ENCODE data around the gene KRT6B. TPM values are rescaled to one million over a fixed set of nuclear protein-coding genes. Genes with fewer than 3 reads are reported as not detected.

The KRT6B gene
- total and polyA plus RNA-seq, 2 experiments from 2014 or later = not detected

DNA sequence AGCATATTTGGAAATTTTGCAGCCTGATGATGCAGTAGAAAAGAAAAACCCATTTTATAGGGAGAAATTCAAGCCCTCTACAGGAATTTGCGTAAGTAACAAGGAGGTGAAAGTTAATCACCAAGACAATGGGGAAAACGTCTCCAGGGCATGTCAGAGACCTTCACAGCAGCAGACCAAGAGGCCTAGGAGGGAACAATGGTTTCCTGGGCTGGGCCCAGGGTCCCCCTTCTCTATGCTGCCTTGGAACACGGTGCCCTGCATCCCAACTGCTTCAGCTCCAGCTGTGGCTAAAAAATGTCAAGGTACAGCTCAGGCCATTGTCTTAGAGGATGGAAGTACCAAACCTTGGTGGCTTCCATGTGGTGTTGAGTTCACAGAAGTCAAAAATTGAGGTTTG is 28.1 kb upstream of the KRT6B start (continued):
- TF ChIP-seq, protein P1, sequence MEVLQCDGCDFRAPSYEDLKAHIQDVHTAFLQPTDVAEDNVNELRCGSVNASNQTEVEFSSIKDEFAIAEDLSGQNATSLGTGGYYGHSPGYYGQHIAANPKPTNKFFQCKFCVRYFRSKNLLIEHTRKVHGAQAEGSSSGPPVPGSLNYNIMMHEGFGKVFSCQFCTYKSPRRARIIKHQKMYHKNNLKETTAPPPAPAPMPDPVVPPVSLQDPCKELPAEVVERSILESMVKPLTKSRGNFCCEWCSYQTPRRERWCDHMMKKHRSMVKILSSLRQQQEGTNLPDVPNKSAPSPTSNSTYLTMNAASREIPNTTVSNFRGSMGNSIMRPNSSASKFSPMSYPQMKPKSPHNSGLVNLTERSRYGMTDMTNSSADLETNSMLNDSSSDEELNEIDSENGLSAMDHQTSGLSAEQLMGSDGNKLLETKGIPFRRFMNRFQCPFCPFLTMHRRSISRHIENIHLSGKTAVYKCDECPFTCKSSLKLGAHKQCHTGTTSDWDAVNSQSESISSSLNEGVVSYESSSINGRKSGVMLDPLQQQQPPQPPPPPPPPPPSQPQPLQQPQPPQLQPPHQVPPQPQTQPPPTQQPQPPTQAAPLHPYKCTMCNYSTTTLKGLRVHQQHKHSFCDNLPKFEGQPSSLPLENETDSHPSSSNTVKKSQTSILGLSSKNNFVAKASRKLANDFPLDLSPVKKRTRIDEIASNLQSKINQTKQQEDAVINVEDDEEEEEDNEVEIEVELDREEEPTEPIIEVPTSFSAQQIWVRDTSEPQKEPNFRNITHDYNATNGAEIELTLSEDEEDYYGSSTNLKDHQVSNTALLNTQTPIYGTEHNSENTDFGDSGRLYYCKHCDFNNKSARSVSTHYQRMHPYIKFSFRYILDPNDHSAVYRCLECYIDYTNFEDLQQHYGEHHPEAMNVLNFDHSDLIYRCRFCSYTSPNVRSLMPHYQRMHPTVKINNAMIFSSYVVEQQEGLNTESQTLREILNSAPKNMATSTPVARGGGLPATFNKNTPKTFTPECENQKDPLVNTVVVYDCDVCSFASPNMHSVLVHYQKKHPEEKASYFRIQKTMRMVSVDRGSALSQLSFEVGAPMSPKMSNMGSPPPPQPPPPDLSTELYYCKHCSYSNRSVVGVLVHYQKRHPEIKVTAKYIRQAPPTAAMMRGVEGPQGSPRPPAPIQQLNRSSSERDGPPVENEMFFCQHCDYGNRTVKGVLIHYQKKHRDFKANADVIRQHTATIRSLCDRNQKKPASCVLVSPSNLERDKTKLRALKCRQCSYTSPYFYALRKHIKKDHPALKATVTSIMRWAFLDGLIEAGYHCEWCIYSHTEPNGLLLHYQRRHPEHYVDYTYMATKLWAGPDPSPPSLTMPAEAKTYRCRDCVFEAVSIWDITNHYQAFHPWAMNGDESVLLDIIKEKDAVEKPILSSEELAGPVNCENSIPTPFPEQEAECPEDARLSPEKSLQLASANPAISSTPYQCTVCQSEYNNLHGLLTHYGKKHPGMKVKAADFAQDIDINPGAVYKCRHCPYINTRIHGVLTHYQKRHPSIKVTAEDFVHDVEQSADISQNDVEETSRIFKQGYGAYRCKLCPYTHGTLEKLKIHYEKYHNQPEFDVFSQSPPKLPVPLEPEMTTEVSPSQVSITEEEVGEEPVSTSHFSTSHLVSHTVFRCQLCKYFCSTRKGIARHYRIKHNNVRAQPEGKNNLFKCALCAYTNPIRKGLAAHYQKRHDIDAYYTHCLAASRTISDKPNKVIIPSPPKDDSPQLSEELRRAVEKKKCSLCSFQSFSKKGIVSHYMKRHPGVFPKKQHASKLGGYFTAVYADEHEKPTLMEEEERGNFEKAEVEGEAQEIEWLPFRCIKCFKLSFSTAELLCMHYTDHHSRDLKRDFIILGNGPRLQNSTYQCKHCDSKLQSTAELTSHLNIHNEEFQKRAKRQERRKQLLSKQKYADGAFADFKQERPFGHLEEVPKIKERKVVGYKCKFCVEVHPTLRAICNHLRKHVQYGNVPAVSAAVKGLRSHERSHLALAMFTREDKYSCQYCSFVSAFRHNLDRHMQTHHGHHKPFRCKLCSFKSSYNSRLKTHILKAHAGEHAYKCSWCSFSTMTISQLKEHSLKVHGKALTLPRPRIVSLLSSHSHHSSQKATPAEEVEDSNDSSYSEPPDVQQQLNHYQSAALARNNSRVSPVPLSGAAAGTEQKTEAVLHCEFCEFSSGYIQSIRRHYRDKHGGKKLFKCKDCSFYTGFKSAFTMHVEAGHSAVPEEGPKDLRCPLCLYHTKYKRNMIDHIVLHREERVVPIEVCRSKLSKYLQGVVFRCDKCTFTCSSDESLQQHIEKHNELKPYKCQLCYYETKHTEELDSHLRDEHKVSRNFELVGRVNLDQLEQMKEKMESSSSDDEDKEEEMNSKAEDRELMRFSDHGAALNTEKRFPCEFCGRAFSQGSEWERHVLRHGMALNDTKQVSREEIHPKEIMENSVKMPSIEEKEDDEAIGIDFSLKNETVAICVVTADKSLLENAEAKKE (CRISPR knock-in tag; IDR thresholded peaks at IDR 0.05) = no peak
- TF ChIP-seq, protein P2, sequence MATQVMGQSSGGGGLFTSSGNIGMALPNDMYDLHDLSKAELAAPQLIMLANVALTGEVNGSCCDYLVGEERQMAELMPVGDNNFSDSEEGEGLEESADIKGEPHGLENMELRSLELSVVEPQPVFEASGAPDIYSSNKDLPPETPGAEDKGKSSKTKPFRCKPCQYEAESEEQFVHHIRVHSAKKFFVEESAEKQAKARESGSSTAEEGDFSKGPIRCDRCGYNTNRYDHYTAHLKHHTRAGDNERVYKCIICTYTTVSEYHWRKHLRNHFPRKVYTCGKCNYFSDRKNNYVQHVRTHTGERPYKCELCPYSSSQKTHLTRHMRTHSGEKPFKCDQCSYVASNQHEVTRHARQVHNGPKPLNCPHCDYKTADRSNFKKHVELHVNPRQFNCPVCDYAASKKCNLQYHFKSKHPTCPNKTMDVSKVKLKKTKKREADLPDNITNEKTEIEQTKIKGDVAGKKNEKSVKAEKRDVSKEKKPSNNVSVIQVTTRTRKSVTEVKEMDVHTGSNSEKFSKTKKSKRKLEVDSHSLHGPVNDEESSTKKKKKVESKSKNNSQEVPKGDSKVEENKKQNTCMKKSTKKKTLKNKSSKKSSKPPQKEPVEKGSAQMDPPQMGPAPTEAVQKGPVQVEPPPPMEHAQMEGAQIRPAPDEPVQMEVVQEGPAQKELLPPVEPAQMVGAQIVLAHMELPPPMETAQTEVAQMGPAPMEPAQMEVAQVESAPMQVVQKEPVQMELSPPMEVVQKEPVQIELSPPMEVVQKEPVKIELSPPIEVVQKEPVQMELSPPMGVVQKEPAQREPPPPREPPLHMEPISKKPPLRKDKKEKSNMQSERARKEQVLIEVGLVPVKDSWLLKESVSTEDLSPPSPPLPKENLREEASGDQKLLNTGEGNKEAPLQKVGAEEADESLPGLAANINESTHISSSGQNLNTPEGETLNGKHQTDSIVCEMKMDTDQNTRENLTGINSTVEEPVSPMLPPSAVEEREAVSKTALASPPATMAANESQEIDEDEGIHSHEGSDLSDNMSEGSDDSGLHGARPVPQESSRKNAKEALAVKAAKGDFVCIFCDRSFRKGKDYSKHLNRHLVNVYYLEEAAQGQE (IDR thresholded peaks at IDR 0.05; ENCODE audit: unreplicated experiment) = no peak
- TF ChIP-seq ZNF114 (CRISPR knock-in tag; IDR thresholded peaks at IDR 0.05) = no peak

DNA sequence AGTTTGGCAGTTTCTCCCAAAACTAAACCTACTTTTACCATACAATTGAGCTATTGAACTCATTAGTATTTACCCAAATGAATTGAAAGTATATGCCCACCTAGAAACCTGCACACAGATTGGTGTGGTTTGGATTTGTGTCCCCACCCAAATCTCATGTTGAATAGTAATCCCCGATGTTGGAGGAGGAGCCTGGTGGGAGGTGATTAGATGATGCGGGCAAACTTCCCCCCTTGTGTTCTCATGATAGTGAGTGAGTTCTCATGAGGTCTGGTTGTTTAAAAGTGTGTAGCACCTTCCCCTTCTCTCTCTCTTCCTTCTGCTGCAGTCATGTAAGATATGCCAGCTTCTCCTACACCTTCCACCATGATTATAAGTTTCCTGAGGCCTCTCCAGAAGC is 25.7 kb upstream of the KRT6B start:
- no peak overlapping the region for H3K4me2 ChIP-seq
- no peak overlapping the region for H3K27ac ChIP-seq (ENCODE audit: low read depth)
- H3K27ac Mint-ChIP-seq = no peak overlapping the region
- no peaks in the 10 kb centered on the region for H3K4me1 ChIP-seq (ENCODE audit: insufficient read depth)
- H3K4me3 ChIP-seq = no peak overlapping the region
- H3K27me3 Mint-ChIP-seq (ENCODE audit: insufficient read depth, low read depth, poor library complexity) = peaks cover 1% of the 10 kb centered on the region
- H3K9me2 ChIP-seq (ENCODE audit: insufficient read depth) = peaks cover 6% of the 10 kb centered on the region; the same call in 1 of the 2 replicates
- H3K9me3 Mint-ChIP-seq = peaks cover 16% of the 10 kb centered on the region
- no peaks in the 10 kb centered on the region for H3K36me3 ChIP-seq (ENCODE audit: insufficient read depth)
- ATAC-seq (no peak), DNase-seq (ENCODE audit: low spot score) (no peak)
- no peak overlapping the region for H3K4me3 Mint-ChIP-seq
- H3K4me1 Mint-ChIP-seq = peaks cover 3% of the 10 kb centered on the region
- peaks cover 3% of the 10 kb centered on the region; the same call in 1 of the 3 replicates for H3K36me3 Mint-ChIP-seq (ENCODE audit: low read depth)
- H4K20me1 ChIP-seq (replicated peaks; ENCODE audit: insufficient read depth) = no peaks in the 10 kb centered on the region
- H3F3A ChIP-seq (replicated peaks; ENCODE audit: low read depth) = no peaks in the 10 kb centered on the region
- H2AFZ ChIP-seq = no peak overlapping the region
- no peaks in the 10 kb centered on the region for H3K79me2 ChIP-seq (replicated peaks; ENCODE audit: insufficient read depth)
- H3K27me3 ChIP-seq (ENCODE audit: insufficient read depth) = no peaks in the 10 kb centered on the region
- TF ChIP-seq, protein P1 (CRISPR knock-in tag; IDR thresholded peaks at IDR 0.05) = no peak
- TF ChIP-seq ZNF114 (CRISPR knock-in tag; IDR thresholded peaks at IDR 0.05) = no peak
- TF ChIP-seq, protein P3, sequence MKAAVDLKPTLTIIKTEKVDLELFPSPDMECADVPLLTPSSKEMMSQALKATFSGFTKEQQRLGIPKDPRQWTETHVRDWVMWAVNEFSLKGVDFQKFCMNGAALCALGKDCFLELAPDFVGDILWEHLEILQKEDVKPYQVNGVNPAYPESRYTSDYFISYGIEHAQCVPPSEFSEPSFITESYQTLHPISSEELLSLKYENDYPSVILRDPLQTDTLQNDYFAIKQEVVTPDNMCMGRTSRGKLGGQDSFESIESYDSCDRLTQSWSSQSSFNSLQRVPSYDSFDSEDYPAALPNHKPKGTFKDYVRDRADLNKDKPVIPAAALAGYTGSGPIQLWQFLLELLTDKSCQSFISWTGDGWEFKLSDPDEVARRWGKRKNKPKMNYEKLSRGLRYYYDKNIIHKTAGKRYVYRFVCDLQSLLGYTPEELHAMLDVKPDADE (IDR thresholded peaks at IDR 0.05) = no peak
